HCT116 (cell line): Measurements from ENCODE around the gene TUBB1. TPM values are rescaled to one million over a fixed set of nuclear protein-coding genes. Genes with fewer than 3 reads are reported as not detected.
A peak's percentile ranks its signal among the peaks of the same experiment; 100 is the strongest.
"Not testable (repeated sequence)": the region's sequence is repeated elsewhere in the genome, so short reads cannot be mapped to it uniquely, and the experiment has no call there.

Experiments
- ATAC-seq: fragments of 200-7000 bp; cut with Tn5 transposase; 2 replicates; pipeline ENCODE4 v1.9.1; 2020; ENCODE audit warnings: mild to moderate bottlenecking, moderate library complexity
- BruUV-seq: library from RNA; stranded (reverse); fragments of 400-500 nt; replicated peaks from 2 replicates; lab custom pipeline; 2021; lab: Mats Ljungman, UMichigan
- CTCF ChIA-PET: fragments of 300-600 bp; sonication (Branson Sonifier 250); formaldehyde crosslinking; loops from one replicate; lab custom pipeline; 2021; ENCODE audit warnings: antibody characterized with exemption; lab: Charles Lee
- POLR2A ChIA-PET: fragments of 300-600, 350-600 bp; sonication (Branson Sonifier 250); formaldehyde crosslinking; loops from one replicate; lab custom pipeline; 2021; ENCODE audit warnings: antibody characterized with exemption; lab: Charles Lee
- RAD21 ChIA-PET, 2 experiments: fragments of 300-600 bp; sonication (Branson Sonifier 250); formaldehyde crosslinking; loops; one replicate each; lab custom pipeline; 2023; ENCODE audit warnings: low total read pairs in 2 of 2; ENCODE audit not compliant: uncharacterized antibody in 2 of 2, unreplicated experiment in 2 of 2, low non-redundant PET in 1 of 2; lab: Charles Lee
- DNase-seq: peaks from one replicate; pipeline ENCODE4 v3.0.0-alpha.2; 2010; ENCODE audit warnings: low read depth, low spot score
- H2AFZ ChIP-seq: fragments of 200-600 bp; shearing (Covaris generic), sonication (generic); 2 replicates; pipeline ENCODE4 v1.6.1; 2017; ENCODE audit warnings: low read depth, mixed run types, mixed read lengths, antibody characterized with exemption, low read length; ENCODE audit not compliant: poor library complexity, severe bottlenecking
- H3K27ac ChIP-seq: 2 replicates; pipeline ENCODE4 v1.5.1; 2012; ENCODE audit warnings: low read depth, low read length
- H3K27me3 ChIP-seq: fragments of 200-600 bp; sonication (generic); 2 replicates; pipeline ENCODE4 v1.6.1; 2016; ENCODE audit warnings: mixed run types, low read length, mixed read lengths; ENCODE audit not compliant: insufficient read depth
- H3K36me3 ChIP-seq, 2 experiments: fragments of 200-500 bp in 1 of 2; fragments of 200-600 bp in 1 of 2; sonication (Bioruptor generic) in 1 of 2; sonication (generic) in 1 of 2; 2 replicates each; pipeline versions ENCODE4 v1.5.1 to v1.6.1; 2014 to 2016; ENCODE audit warnings: low read length in 2 of 2, inconsistent platforms in 1 of 2, mixed read lengths in 1 of 2, mixed run types in 1 of 2; ENCODE audit not compliant: insufficient read depth in 2 of 2, control insufficient read depth in 1 of 2
- H3K4me1 ChIP-seq, 2 experiments: fragments of 200-600 bp in 1 of 2; sonication (generic) in 1 of 2; 2 replicates each; pipeline versions ENCODE4 v1.5.1 to v1.6.1; 2012 to 2017; ENCODE audit warnings: low read length in 2 of 2, inconsistent platforms in 1 of 2, mild to moderate bottlenecking in 1 of 2, mixed read lengths in 1 of 2, mixed run types in 1 of 2, moderate library complexity in 1 of 2; ENCODE audit not compliant: insufficient read depth in 2 of 2, control insufficient read depth in 1 of 2
- H3K4me2 ChIP-seq: fragments of 200-600 bp; sonication (generic); 2 replicates; pipeline ENCODE4 v1.6.1; 2017; ENCODE audit warnings: mixed run types, low read length, mixed read lengths
- H3K4me3 ChIP-seq, 2 experiments: fragments of 200-600 bp in 1 of 2; sonication (generic) in 1 of 2; replicated peaks in 1 of 2; 2 replicates each; pipeline ENCODE4 v1.5.1; 2011 to 2016; ENCODE audit warnings: low read length in 2 of 2, control low read depth in 1 of 2, low read depth in 1 of 2, mild to moderate bottlenecking in 1 of 2, mixed read lengths in 1 of 2, mixed run types in 1 of 2
- H3K79me2 ChIP-seq: fragments of 200-600 bp; sonication (generic); 2 replicates; pipeline ENCODE4 v1.6.1; 2017; ENCODE audit warnings: mild to moderate bottlenecking, mixed run types, low read length, moderate library complexity, mixed read lengths; ENCODE audit not compliant: insufficient read depth
- H3K9ac ChIP-seq: fragments of 200-600 bp; sonication (generic); 2 replicates; pipeline ENCODE4 v1.6.1; 2016; ENCODE audit warnings: low read length, mixed read lengths
- H3K9me2 ChIP-seq: fragments of 200-600 bp; sonication (generic), shearing (Covaris generic); 2 replicates; pipeline ENCODE4 v1.6.1; 2017; ENCODE audit warnings: mixed run types, mild to moderate bottlenecking, moderate library complexity; ENCODE audit not compliant: insufficient read depth
- H3K9me3 ChIP-seq, 2 experiments: fragments of 200-500 bp in 1 of 2; fragments of 200-600 bp in 1 of 2; sonication (Bioruptor generic) in 1 of 2; sonication (generic) in 1 of 2; 2 replicates each; pipeline ENCODE4 v1.6.1; 2014 to 2017; ENCODE audit warnings: low read length in 2 of 2, mixed read lengths in 2 of 2, inconsistent platforms in 1 of 2, low read depth in 1 of 2, mild to moderate bottlenecking in 1 of 2, mixed run types in 1 of 2, moderate library complexity in 1 of 2; ENCODE audit not compliant: control insufficient read depth in 1 of 2, insufficient read depth in 1 of 2
- H4K20me1 ChIP-seq: fragments of 200-600 bp; sonication (generic), shearing (Covaris generic); 2 replicates; pipeline ENCODE4 v1.6.1; 2017; ENCODE audit warnings: mixed run types, mild to moderate bottlenecking, moderate library complexity; ENCODE audit not compliant: insufficient read depth
- POLR2A ChIP-seq: IDR thresholded peaks from 2 replicates; pipeline ENCODE4 v1.7.0; 2011; ENCODE audit warnings: borderline replicate concordance; ENCODE audit not compliant: insufficient read depth, insufficient read length; ENCODE audit errors: extremely low read depth
- RAD21 ChIP-seq: IDR thresholded peaks from 2 replicates; pipeline ENCODE4 v1.6.1; 2012; ENCODE audit warnings: low read depth, mild to moderate bottlenecking
- ZNF274 ChIP-seq: fragments of 200-500 bp; sonication (Bioruptor generic); IDR thresholded peaks from 2 replicates; pipeline ENCODE4 v1.6.1; 2014; ENCODE audit warnings: mild to moderate bottlenecking, low read depth, low read length, inconsistent platforms
- intact Hi-C: fragments of 100-400 bp; cut with micrococcal nuclease; formaldehyde crosslinking; loops from 2 replicates; pipeline ENCODE4 v1.10.0; 2022
- total RNA-seq: library from RNA; stranded (reverse); gene quantifications from one replicate; pipeline ENCODE4 v1.2.1, GENCODE V29; 2021; ENCODE audit not compliant: unreplicated experiment

The TUBB1 gene
- total RNA-seq, 1 experiment from 2014 or later = not detected

GRCh38 chr20:59040667-59041066 is 21.4 kb downstream of the TUBB1 start:
- no peaks in the 10 kb centered on the region for H3K9me2 ChIP-seq
- no peak for ATAC-seq
- BruUV-seq = no TSS peak
- no peaks in the 10 kb centered on the region for H3K27me3 ChIP-seq
- H3K27ac ChIP-seq = no peak overlapping the region
- no peaks in the 10 kb centered on the region for H4K20me1 ChIP-seq
- peaks cover 25 to 40% of the 10 kb centered on the region in 2 experiments for H3K36me3 ChIP-seq
- H3K4me1 ChIP-seq = peaks cover 15 to 24% of the 10 kb centered on the region in 2 experiments
- TF ChIP-seq POLR2A = no peak
- no peak for TF ChIP-seq ZNF274
- TF ChIP-seq RAD21 = no peak
- peak overlapping the region; percentile 94; the same call in 1 of the 2 replicates for H3K4me2 ChIP-seq
- no peaks in the 10 kb centered on the region for H3K9me3 ChIP-seq
- DNase-seq = no peak
- ChIA-PET POLR2A (interaction anchor here (3.0 kb wide), 1 partner anchor 9 kb away, joined by 13 read pairs; the partner anchor contains the start of gene ATP5F1E), RAD21 (no interaction called here), CTCF (no interaction called here)
- no peak overlapping the region; a peak in 1 of 4 replicates for H3K4me3 ChIP-seq
- intact Hi-C loops = no loop called here
- peaks cover 70% of the 10 kb centered on the region for H3K79me2 ChIP-seq
- H3K9ac ChIP-seq = 0 out of 2 replicates have a peak overlapping the region, but pooled peaks have one; percentile 84
- no peak overlapping the region for H2AFZ ChIP-seq

- H3K9me3 ChIP-seq, H3K27me3 ChIP-seq, H4K20me1 ChIP-seq, RAD21 ChIA-PET, CTCF ChIA-PET, DNase-seq, H3K9me2 ChIP-seq, intact Hi-C loops, ATAC-seq, H2AFZ ChIP-seq: not testable (repeated sequence)
- Histone ChIP-seq H3K4me1 (peaks cover 15 to 24% of the 10 kb centered on the region in 2 experiments), H3K36me3 (peaks cover 17 to 31% of the 10 kb centered on the region in 2 experiments), H3K4me3 (peak overlapping the region; percentile 82 to 84), H3K9ac (peak overlapping the region; percentile 84), H3K27ac (peak overlapping the region; percentile 83; the same call in 1 of the 2 replicates), H3K79me2 (peaks cover 61% of the 10 kb centered on the region), H3K4me2 (peak overlapping the region; percentile 94)
- POLR2A ChIA-PET = interaction anchor here (3.0 kb wide), 1 partner anchor 10 kb away, joined by 13 read pairs; the partner anchor contains the start of gene ATP5F1E
- TSS peak; percentile 31 for BruUV-seq
Observed at GRCh38 chr20:59041487-59041886, 22.3 kb downstream of the TUBB1 start.
